GM21825 (cell line): Measurements from ENCODE around the gene CYYR1.
"Not testable (repeated sequence)": the region's sequence is repeated elsewhere in the genome, so short reads cannot be mapped to it uniquely, and the experiment has no call there.

ENCODE experiments used
- ATAC-seq: cut with Tn5 transposase; IDR thresholded peaks from one replicate; pipeline ENCODE4 v1.9.1; 2021; ENCODE audit warnings: mild to moderate bottlenecking, moderate library complexity; ENCODE audit not compliant: unreplicated experiment

CYYR1 gene

GRCh38 chr21:26491663-26492062, 81.4 kb downstream of the CYYR1 start:
- ATAC-seq: no peak

GRCh38 chr21:26490771-26491170, 82.3 kb downstream of the CYYR1 start:
- no peak for ATAC-seq

- no peak for ATAC-seq
These were observed 83.3 kb downstream of the CYYR1 start for GRCh38 chr21:26489781-26490180.

GRCh38 chr21:26487981-26488480, 85.1 kb downstream of the CYYR1 start:
- no peak for ATAC-seq

DNA sequence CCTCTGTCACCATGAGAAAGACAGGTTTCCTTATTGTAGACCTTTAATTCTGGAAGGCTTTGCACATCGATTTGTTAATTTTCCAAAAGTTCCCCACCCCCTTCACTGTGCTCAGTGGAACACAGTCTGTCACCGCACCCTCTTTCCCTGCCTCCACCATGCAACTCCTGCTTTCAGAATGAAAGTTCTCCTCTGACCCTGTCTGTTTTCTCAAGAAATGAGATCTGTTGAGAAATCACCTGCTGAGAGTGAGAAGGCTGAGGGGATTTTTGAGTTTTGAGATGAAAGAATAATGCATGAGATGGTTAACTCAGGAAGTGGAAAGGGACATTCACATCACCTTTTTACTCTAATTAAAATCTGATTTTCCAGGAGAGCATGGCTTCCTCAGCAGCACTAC, 99.6 kb downstream of the CYYR1 start:
- no peak for ATAC-seq

DNA sequence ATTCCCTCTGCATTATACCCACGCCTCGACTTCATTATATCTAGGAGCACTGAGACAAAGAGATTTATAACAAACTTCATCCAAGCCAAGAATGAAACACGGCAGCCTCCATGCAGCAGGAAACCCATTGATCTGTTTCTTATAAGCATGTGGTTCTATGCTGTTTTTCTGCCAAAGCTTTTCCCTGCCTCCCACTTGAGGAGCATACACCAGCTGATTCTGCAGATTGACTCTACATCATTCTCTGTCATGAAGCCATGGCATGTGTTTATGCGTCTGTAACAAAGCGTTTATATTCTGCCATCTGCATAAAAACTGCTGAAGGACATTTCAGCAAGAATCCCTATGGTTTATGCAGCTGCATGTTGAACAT, 102.0 kb downstream of the CYYR1 start:
- ATAC-seq: no peak

GRCh38 chr21:26470351-26471098, 102.6 kb downstream of the CYYR1 start:
- ATAC-seq: no peak

DNA sequence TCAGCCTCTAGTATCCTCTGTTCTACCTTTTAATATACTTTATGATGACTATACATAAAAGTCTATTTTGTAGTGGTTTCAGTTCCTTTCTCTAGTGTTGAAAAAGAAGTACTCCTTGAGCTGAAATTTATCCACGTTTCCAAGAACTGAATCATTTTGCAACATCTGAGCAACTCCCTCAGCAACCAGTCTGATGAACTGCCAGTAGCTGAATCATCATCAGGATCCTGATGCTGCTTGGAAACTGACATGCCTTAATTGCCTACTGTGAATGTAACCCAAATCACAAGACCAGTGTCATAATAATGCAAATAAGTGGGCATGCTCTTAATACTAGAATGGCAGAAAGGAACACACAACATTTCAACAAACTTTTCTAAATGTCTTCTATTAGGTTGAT, 103.3 kb downstream of the CYYR1 start:
- no peak for ATAC-seq

DNA sequence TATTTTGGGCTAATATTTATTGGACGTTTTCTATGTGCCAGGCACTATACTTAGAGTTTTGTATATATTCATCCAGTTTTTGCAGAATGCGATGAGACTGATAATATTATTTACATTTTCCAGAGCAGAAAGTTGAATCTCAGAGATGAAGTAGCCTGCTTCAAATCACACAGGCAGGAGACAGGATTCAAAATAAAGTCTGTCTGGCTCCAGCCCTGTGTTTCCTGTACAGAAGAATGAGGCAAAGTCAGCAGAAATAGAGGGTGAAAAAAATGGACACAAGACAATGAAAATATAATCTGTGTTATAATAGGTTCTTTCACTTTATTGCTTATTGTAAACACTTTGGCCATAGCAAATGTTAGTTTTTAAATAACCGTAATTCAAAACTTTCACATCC, 107.2 kb downstream of the CYYR1 start:
- no peak for ATAC-seq

GRCh38 chr21:26461500-26461899, 111.6 kb downstream of the CYYR1 start:
- ATAC-seq: no peak

- no peak for ATAC-seq
These were observed 112.5 kb downstream of the CYYR1 start for GRCh38 chr21:26460621-26461020.

DNA sequence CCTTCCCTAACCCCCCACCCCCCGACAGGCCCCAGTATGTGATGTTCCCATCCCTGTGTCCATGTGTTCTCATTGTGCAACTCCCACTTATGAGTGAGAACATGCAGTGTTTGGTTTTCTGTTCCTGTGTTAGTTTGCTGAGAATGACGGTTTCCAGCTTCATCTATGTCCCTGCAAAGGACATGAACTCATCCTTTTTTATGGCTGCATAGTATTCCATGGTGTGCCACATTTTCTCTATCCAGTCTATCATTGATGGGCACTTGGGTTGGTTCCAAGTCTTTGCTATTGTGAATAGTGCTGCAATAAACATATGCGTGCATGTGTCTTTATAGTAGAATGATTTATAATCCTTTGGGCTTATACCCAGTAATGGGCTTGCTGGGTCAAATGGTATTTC, 114.2 kb downstream of the CYYR1 start:
- ATAC-seq: not testable (repeated sequence)

GRCh38 chr21:26457817-26458216, 115.3 kb downstream of the CYYR1 start:
- ATAC-seq: no peak

DNA sequence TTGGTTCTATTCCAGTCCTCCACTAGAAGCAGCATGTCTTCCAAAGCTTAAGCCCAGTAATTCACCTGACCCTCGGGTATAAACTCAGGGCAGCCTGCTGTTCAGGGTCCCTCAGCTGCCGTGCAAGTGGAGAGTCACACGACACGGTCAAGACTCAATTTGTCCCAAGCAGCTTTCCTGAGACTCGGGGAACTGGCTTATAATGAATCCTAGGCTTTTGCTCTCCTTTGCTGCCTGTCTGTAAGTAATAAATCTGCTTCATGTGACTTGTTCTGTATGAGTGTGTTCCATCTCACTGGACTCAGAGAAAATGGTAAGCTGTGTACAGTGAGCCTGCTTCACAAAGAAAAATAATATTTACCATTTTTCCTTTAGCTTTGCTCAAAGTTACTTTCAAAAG, 119.8 kb downstream of the CYYR1 start:
- ATAC-seq: no peak

- ATAC-seq: no peak
These were observed 121.9 kb downstream of the CYYR1 start for GRCh38 chr21:26451081-26451740.

DNA sequence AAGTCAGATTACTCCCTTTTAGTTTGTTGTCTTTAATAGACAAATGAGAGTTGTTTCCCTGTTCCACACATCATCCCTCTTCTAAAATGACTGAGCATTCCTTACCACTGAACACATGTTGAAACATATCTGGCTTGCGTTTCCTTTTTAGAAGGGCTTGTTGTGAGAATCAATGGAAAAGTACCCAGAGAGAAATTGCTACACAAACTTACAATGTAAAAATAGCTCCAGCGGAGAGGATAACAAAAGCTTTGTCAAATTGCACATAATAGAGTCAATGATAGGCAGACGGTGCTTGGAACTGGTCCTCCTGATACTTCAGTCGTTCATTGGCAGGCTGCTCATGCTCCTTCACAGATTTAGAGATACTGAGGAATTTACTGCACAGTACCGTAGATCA, 123.9 kb downstream of the CYYR1 start:
- no peak for ATAC-seq

DNA sequence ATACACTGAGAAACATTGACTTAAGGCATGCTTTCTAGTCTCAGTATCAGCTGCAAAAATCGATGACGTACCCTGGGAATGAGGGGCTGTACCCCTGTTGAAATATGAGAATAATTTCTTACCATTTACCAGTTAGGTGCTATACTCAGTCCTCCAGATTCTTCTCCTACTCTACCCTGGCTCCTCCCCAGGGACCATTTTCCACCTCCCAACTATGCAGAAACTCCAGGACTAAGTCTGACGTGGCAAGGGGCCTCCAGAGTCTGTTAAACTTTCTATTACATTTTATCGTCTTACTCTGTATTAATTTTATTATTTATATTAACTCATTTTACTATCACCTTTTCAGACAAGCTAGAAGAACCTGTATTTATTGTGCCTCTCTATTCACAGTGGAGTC, 124.3 kb downstream of the CYYR1 start:
- ATAC-seq: no peak

GRCh38 chr21:26447932-26448475, 125.1 kb downstream of the CYYR1 start:
- no peak for ATAC-seq

DNA sequence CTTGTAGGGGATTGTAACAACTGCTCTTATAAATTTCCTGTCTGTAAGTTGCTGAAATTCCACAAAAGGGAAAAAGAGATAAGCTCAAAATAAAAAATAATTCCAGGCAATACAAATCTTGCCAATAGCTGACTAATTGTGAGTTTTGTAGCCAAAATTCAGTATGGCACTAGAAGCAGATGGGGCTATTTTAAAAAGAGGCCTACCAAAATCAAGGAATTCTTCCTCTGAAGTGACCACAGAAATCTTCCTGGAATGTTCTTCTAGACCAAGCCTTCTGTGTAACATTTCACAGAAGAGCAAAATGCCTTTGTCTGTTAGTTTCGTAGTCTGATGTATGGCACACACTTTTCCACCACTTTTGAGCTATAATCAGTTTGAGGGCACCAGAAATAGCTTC, 127.6 kb downstream of the CYYR1 start:
- no peak for ATAC-seq

- ATAC-seq: no peak
These were observed 128.4 kb downstream of the CYYR1 start for GRCh38 chr21:26444646-26445045.

DNA sequence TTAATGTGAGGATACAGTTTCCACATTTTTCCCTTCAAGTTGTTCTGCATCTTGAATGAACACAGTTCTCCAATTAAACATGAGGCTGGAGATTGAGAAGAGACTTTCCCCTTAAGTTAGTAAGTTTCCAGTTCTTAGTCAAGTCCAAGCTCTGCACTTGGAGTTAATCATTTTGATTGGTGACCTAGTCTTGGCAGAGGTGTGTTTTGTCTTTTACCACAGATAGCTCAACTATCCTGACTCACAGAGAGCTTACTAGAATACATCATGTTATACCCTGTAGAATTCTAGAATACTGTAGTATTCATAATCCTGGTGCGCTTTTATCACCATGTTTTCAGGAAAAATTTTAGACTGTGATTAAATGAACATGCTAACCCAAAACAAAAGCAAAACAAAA, 129.2 kb downstream of the CYYR1 start:
- ATAC-seq: no peak

- ATAC-seq: no peak
These were observed 129.8 kb downstream of the CYYR1 start for GRCh38 chr21:26443291-26443690.
